ENCODE data around the gene TUFT1.
A peak's percentile ranks its signal among the peaks of the same experiment; 100 is the strongest.

TUFT1 gene

DNA sequence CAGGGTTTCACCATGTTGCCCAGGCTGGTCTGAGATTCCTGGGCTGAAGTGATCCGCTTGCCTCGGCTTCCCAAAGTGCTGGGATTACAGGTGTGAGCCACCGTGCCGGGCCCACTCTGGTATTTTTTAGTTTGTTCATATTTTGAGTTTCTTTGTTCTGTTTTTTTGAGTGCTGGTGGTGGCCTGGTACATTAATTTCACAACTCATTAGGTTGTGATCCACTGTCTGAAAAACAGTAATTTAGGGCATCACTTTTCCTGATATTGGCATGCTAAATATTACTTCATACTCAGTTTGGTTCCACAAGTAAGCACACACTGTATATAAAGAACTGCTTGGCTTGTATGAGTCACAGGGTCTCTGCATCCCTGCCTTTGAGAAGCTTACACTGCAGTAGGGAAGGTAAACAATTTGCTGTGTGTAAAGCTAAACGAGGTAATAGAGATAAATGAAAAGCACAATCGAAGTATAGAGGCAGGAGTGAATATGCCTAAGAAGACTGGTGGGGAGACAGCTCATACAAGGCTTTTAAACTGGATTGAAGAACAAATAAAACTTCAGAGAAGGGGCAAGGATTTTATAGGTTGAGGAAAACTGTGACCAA is 79.5 kb downstream of the TUFT1 start:
- DNase-seq, result peak; percentile 59

DNA sequence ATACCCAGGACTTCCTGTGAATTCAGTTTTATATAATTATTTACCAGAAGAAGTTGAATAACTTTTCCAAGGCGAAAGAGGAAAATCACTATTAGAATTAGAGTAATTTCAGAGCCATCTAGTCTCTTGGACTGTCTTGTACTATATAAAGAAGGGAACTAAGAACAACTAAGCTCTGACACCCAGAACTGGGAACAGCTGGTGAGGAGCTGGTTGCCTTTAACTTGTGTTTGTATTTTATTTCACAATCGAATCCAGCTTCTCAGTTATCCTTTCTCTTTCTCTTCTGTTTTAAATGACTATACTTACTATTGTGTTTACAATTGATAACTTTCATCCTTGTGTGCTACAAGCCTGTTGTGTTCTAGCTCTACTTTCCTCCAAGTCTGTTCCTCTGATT is 80.2 kb downstream of the TUFT1 start:
- DNase-seq, result peak; percentile 83

DNA sequence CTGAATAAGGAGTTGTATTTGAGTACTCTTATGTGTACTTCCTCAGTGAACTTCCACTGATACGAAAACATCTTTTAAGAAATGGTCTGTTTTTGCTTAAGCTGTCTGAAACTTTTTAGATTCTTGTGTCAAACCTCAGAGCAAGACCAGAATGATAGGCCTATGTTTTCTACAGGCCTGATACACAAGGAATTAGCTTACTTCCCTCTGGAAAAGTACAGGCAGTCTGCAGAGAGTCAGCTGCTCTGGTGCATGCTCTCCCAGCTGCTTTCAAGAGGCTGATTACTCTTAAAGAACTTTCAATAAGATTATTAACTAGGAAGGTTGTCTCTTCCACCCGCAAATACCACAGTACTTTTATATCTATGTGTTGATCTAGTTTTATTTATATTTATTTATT is 81.2 kb downstream of the TUFT1 start:
- no peak for DNase-seq

DNA sequence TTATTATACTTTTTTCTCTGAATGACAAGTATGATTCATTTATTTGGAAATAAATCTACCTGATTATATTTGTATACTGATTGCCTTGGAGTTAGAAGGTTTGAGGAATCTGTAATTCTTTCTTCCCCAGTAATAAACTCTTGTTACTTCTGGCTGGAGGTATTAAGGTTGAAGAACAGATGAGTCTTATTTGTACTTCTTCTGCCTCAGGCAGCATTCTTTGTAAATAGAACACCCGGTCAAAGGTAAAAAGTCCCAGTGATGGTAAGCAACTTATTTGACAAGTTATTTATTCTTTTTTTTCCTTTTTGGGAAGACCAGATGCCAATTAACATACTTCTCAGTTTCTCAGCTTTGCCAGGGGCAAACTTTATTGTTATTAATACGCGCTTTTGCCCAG is 84.7 kb downstream of the TUFT1 start:
- no peak for DNase-seq

DNA sequence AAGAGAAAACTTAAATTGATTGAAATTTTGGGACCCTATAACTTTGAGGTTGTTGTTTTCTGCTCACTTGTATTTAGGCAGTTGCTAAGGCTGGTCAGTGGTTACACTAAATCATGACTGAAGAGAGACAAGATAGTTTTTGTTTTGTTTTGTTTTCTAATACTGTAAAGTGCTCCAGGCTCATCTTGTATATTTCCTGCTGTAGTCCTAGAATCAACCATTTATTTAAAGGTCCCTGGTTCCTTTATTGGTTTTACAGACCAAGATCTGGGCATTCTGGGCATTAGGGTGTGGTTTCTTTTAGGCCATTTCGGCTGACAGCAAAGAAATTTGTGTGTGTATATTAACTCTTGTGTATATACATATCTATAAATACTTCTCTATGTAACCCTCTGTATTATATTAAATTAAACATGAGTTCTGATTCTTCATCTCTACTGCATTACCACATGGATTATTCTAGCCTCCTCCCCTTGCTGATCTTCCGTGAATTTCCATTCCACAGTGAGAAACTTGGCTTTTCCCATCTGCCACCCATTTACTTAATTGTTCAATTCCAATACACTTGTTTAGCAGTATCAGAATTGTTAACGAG is 86.7 kb downstream of the TUFT1 start:
- no peak for DNase-seq

DNA sequence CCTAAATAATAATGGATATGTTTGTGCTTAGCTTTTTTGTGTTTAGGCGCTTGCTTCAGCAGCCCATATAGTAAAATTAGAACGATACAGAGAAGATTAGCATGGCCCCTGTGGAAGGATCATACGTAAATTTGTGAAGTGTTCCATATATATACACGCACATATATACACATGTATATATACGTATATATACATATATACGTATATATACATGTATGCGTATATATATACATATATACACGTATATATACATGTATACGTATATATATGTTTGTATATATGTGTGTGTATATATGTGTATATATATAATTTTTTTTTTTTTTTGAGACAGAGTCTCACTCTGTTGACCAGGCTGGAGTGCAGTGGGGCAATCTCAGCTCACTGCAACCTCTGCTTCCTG is 89.2 kb downstream of the TUFT1 start:
- DNase-seq, result no peak

Measured in suppressor macrophage treated with lipopolysaccharide for 4 hours (primary cell).